NCI-H2196 (cell line): ENCODE results near the gene MFF.
"Not testable (repeated sequence)": the region's sequence is repeated elsewhere in the genome, so short reads cannot be mapped to it uniquely, and the experiment has no call there.

ENCODE experiments used
- DNase-seq: peaks from one replicate; lab custom pipeline; 2025; ENCODE audit not compliant: unreplicated experiment; lab: John Stamatoyannopoulos, UW

MFF gene

DNA sequence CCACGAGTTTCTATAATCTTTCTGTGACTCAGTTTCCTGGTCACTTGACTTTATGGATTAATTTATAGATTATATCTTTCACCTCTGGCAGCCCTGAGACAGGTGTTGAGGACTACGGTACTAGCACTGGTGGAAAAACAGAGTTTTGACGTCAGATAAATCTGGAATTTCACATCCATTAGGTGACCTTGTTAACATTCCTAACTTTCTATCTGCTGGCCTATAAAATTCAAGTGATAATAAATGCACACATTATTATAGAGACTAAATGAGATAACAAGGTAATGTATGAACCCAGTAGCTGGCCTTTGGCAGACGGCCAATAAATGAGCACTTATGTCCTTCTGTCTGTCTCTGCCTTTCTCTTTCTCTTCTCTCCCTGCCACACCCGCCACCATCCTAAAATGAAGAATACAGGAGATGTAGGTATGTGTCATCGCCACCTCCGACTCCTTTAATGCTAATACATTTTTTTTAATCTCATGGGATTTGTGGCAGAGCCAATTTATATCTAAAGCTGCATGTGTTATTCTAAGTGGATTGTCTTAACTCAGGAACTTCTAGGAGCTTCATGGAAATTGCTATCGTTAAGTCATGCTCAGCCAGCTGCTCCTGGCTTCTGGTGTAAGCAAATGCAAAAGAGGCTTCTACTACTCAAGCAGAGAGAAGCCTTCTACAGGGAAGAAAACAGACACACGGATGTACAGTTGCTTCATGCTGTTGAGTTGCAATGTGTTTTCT is 51.8 kb downstream of the MFF start:
- peak; percentile 2 for DNase-seq

DNA sequence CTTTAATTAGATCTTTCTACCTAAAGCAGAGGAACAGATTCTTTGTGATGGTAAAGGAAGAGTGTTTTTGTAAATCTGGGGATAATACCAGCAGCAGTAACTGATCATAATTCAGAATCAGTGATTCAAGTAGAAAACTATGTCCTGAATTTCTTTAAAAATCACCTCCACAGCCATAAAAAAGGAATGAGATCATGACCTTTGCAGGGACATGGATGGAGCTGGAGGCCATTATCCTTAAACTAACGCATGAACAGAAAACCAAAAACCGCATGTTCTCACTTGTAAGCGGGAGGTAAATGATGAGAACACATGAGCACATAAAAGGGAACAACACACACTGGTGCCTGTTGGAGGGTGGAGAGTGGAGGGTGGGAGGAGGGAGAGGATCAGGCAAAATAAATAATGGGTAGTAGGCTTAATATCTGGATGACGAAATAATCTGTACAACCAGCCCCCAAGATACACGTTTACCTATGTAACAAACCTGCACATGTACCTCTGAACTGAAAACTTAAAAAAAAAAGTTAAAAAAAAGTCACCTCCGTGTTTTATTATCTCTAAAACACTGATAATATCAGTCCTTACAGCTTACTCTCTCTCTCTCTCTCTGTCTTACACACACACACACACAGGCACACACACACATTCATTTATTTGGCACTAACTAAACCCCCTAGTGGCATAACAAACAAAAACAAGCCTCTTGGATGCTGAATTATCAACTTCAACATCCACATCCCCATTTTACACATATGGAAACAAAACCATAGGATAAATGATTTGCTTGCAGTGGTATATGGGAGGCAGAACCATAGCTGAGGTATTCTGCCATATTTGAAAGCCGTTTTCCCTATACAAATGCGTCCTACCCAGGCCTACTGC is 52.7 kb downstream of the MFF start:
- DNase-seq: no peak

DNA sequence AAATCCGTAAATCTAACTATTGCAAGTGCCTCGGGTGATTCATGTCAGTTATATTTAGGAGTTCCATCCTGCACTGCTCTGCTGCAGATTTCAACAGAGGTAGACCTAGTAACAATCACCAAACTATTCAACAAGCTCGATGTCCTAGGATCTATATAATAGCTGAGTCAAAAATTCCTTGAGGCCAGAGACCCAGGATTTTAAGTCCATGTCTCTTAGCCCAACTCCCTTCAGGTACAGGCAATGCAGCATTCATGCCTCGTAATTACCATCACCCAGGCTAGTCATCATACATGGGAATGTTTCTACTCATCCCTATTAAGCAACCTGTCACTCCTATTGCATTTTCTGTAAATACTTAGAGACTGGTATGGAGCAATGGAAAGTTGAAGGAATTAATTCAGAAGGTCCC is 53.3 kb downstream of the MFF start:
- DNase-seq: no peak

DNA sequence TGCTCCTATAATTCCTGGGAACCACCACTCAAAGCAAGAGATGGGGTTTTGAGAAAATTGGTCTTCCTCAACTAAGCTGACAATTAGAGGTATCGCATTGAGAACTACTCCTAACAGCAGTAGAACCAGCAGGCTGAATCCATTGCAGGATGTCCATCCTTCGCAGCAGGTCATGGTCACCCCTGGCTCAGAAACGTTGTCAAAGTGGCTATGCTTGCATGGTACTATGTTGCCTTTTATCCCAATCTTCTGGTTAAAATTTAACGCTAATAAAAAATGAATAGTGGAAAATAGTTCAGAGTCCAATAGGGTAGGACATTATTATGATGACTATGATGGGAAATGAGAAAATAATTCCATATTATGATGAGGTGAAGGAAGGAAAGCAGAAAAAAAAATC is 54.0 kb downstream of the MFF start, which contains the start of gene TM4SF20:
Gene TM4SF20 (minus strand): TSS at position 212 of the 400 bp plus-strand sequence. CDS start 38 bp downstream, at position 174.
- DNase-seq: no peak

DNA sequence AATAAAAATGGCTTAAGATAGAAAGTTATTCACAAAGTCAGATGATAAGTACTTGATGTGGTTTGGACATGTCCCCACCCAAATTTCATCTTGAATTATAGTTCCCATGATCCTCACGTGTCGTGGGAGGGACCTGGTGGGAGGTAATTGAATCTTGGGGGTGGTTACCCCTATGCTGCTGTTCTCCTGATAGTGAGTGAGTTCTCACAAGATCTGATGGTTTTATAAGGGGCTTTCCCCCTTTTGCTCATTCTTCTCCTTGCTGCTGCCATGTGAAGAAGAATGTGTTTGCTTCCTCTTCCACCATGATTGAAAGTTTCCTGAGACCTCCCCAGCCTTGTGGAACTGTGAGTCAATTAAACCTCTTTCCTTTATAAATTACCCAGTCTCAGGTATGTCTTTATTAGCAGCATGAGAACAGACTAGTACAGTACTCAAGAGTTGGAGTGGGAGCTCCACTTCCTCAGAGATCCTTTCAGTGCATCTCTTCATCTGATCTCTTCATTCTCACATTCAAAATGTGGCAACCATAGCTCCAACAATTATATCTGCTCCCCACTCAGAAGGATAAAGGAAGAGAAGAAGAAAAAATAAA is 57.3 kb downstream of the MFF start:
- not testable (repeated sequence) for DNase-seq

DNA sequence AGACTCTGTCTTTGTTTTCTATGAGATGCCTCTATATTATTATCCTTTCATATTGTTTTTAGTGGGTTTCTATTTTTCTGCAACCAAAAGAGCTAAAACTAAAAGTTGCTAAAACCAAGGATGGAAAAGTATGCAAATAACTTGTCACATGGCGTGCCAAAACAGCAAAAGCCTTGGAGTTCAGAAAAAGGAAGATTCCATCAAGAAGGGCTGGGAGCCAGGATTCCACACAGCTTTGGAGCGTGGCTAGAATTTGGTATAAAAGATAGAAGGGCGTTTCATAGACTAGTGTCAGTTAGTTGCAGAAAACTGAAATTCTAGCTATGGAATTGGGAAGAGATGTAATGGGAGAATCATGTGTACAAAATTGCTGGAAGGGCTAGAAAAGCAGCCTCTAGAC is 58.6 kb downstream of the MFF start:
- DNase-seq: no peak

DNA sequence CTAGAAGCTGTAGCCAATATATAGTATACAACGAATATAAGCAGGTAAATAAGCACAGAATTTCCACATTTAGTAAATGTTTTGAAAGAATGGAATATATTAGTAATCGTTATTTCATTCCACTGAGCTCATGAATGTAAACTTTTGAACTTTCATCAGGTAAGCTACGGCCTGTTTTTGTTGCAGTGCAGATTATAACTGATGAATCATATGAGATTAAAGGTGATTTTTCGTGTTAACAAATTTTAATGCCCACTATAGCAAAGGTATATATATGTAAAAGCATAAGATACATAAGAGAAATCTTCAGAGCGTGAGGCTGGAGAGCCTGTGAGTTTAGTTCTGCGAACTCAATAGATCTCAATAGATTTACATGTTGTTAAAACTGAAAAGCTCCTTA is 61.6 kb downstream of the MFF start:
- DNase-seq: no peak

DNA sequence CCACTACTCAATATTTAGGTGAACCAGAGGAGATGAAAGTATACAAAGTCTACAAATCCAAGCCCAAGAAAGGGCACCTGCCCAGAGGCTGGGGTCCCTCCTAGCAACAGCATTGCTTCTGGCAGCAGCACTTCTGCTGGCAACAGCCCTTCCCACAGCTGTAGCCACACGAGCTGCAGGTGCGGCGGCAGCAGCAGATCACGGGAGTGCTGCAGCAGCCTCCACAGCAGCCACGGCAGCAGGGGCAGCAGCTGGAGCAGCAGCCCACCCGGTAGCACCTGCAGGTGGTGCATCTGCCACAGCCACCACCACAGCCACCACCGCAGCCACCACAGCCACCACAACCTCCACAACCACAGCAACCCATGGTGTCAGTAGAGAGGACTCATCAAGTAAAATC is 62.5 kb downstream of the MFF start, which contains the start of gene SCYGR1:
Gene SCYGR1 (minus strand): TSS at position 367 of the 400 bp plus-strand sequence. CDS start 0 bp downstream, at position 367.
- DNase-seq: not testable (repeated sequence)

DNA sequence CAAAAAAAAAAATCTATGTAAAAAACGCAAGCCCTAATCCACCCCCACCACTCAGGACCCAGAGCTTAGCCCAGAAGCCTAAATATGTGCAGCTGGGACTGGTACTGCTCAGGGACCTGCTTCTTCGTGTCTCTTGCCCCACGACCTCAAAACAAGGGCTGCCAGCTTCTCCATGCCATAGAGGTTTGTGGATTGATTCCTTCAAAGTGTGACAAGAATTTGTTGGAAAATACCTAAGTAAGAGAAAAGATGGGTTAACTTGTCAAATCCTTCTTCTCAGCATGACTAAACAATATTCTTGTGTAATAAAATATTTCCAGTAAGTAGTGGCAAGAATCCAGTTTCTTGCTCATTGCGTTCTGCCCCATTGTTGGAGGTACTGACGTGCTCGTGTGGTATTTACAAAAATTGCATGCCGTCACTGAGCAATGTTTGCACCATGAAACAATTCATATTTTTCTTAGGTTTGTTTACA is 63.5 kb downstream of the MFF start:
- no peak for DNase-seq

DNA sequence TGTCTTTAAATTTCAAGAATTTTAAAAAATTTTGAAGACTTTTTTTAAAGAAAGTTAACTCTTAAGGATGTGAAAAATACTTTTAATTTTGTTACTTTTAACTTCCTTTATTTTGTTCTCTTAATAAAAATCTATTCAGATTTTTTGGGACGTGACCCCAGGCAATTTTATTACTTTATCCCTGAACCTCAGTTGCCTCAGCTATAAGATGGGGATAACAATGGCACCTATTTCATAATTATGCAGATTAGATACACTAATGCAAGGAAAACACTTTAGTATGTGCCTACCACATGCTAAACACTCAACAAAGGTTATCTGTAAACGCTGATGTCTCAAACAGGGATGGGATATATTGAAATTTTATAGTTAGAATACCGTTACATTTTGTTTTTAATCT is 64.2 kb downstream of the MFF start:
- DNase-seq: no peak

DNA sequence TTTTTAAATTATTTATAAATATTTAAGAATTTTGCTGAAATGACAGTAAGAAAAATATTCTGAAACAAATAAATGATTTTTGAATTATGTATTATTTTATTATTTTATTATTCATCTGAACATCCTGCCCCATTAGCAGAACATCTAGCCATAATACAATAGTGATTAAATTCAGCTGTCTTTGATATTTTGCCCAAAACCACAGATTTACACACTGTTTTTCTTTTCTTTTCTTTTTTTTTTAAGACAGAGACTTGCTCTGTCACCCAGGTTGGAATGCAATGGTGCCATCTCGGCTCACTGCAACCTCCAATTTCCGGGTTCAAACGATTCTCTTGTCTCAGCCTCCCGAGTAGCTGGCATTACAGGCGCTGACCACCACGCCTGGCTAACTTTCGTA is 64.6 kb downstream of the MFF start:
- no peak for DNase-seq

DNA sequence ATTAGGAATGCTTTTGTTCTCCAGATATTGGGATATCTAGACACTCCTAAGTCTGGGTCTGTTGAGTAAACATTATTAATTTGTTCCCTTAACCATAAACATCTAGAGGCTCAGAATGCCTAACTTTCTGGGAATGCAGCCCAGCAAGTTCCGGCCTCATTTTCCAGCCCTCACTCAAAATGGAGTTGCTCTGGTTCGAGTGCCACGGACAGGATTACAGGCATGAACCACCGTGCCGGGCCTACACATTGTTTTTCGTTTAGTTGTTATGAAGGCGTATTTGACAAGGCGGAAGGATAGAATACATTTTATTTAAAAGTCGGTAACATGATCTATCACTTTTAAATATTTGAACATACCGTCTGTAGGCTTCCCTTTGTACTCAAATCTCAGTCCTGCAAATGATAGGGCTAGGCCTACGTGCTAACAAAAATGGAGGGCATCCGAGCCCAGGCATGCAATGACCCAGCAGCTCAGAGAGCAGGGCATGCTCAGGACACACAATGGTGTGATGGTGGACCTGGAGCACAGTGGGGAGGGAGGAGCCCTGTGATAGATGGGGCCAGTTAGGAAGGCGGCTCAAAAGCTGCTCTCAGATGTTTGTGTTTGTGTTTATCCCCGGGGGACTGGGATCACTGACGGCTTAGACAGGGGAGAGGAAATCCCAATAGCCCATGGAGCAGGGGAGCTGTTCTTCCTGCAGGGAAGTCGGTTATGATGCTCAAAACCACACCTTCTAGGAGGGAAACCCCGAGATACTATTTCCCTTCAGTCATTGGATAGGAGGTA is 65.6 kb downstream of the MFF start:
- no peak for DNase-seq

DNA sequence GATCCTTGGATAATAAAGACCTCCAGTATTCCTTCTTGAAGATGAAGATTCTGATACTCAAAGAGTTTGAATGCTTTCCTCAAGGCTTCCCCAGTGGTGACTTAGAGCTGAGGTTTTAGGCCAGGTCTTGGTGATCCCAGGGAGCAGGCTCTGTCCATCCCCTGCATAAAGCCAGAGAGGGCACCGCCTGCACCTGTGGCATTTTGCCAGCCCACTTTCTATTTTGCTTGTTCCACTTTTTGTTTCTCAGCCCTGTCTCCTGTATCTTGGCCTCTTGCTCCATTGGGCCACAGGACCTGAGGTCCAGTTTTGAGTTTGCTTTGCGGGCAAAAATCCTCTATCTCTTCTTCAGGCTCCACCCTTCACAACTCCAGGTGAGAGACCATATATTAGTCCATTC is 69.3 kb downstream of the MFF start:
- no peak for DNase-seq

DNA sequence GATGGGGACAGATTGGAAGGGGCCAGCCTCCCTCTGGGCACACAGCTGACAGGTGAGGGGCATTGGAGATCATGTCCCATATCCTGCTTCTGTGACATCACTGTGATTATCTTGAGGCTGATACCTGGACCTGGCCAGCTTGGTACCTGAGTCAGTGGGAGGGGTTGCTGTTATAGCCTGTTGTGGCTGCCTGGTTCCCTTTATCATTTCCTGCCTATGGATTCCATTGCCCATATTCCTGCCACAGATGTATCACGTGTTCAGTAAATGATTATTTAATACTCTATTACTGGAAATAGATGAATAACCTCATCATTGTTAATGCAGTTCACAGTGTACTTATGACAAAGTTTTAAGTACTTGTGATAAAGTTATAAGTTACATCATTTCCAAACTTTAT is 70.5 kb downstream of the MFF start:
- DNase-seq: no peak

DNA sequence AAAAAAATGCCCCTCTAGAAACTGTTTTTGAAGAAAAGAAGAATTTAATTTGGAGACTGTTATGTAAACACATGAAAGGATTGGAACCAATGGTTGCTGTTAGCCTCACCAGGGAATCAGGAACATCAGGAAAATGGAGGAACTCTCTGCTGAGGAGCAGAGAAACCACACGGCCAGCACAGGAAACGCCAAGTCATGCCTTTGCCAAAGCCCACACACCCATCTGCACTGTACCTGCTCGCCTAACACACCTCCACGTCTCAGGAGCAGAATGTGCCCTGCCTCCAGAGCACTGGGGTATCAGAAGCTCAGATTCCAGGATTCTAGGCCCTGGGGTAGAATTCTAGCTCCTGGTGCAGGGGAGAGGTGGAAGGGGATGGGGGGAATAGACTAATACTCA is 72.5 kb downstream of the MFF start:
- DNase-seq: no peak

DNA sequence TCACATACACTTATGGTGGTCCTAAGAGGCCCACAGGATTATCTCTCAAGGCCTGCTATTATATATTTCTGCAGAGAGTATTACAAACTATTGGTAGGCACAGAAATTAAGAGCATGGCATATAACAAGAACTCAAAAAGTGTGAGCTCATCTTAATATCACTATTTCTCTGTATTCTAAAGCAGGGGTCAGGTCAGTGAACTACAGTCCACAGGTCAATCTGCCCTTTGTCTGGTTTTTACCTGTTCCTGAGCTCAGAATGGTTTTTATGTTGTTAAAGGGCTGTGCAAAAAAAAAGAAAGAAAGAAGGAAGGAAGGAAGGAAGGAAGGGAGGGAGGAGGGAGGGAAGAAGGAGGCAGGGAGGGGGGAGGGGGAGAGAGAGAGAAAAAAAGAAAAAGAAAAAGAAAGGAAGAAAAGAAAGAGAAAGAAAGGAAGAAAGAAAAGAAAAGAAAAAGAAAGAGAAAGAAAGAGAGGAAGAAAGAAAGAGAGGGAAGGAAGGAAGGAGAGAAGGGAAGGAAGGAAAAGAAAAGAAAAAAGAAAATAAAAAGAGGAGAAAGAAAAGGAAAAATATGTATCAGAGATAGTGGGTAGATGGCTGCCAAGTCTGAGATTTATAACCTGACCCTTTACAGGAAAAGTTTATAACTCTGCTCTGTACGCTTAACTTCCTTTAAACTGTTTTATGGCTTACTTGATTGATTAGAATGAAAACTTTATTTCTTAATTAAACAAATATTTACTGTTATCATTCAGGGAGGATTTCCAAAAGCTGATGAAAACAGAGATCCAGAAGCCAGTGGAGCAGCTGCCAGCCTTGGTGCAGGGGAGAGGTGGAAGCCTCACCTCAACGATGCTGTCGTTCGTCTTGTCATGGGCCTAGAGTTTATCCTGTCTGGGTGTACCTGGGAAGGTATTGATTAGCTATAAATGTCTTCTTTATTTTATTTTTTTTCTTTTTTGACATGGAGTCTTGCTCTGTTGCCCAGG is 73.9 kb downstream of the MFF start:
- DNase-seq: no peak

DNA sequence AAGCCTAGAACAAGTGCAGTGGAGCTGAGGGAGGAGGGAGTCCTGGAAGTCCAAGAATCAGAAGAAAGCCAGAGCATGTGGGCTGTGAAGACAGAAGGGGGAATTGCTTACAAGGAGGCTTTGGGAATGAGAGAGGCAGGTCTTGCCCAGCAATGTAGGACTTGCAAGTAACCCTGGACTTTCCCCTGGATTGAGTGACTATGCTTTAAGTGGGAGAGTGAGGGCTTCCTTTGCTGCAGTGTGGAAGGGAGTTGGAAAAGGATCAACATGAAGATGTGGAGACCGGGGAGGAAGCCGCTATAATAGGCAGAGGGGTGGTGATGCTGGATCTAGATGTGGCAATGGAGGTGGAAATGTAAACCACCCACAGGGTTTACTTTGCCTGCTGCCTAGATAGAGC is 76.5 kb downstream of the MFF start:
- no peak for DNase-seq

DNA sequence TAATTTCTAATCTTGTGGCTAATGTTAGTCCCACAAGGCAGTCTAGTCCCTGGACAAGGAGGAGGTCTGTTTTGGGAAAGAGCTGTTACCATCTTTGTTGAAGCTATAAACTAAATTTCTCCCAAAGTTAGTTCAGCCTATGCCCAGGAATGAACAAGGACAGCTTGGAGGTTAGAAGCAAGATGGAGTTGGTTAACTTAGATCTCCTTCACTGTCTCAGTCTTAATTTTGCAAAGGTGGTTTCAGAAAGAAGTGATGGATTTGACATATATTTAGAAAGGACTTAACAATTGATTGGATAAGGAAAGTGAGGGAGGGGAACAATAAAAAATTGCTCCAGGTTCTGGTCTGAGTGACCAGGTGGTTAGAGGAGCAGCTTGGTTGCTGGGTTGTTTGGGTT is 77.3 kb downstream of the MFF start:
- DNase-seq: no peak

DNA sequence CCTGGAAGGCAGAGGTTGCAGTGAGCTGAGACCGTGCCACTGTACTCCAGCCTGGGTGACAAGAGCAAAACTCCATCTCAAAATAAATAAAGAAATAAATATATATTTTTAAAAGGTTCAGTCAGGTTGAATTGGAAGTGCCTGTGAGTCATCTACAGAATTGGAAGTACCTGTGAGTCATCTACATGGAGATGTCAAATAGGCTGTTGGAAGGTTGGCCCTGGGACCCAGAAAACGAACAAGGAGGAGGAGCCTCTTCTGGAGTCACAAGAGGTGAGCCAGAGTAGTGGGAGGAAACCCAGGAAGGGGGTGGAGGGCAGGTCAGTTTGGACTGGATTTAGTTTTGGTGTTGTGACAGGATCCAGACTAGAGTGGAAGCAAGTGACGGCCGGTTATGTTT is 77.9 kb downstream of the MFF start:
- DNase-seq: no peak
